ENCODE results near the gene ADIPOR1. TPM values are rescaled to one million over a fixed set of nuclear protein-coding genes. Genes with fewer than 3 reads are reported as not detected.
"Not testable (repeated sequence)": the region's sequence is repeated elsewhere in the genome, so short reads cannot be mapped to it uniquely, and the experiment has no call there.

The ADIPOR1 gene
- total RNA-seq, 1 donor from 2014 or later: 72.3 TPM

DNA sequence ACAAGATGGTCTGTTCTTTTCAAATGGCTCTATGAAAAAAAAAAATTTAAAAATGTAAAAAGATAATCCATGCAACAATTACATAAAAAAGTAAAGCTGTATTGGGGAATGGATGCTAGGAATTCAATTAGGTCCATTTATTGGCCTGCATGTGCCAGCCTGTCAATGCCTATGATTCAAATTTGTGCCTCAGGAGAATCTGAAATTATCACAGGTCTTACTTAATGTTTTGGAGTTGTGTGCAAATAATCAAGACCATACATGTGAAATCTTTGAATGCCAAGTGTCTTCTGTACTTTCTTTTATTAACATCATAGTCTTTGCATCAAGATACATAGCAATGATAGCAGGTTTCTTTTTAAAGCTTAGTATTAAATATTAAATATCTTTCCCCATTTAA is 17.6 kb downstream of the ADIPOR1 start:
- no peak overlapping the region for H3K4me3 Mint-ChIP-seq (ENCODE audit: unreplicated experiment)
- H3K9me3 Mint-ChIP-seq (ENCODE audit: unreplicated experiment): no peaks in the 10 kb centered on the region
- H3K27ac Mint-ChIP-seq (ENCODE audit: unreplicated experiment): no peak overlapping the region
- H3K36me3 Mint-ChIP-seq (ENCODE audit: unreplicated experiment): peaks cover 48% of the 10 kb centered on the region
- H3K27me3 Mint-ChIP-seq (ENCODE audit: unreplicated experiment): no peaks in the 10 kb centered on the region
- DNase-seq (ENCODE audit: extremely low spot score, unreplicated experiment): no peak
- no peaks in the 10 kb centered on the region for H3K4me1 Mint-ChIP-seq (ENCODE audit: unreplicated experiment)
- TF ChIP-seq, protein P1, sequence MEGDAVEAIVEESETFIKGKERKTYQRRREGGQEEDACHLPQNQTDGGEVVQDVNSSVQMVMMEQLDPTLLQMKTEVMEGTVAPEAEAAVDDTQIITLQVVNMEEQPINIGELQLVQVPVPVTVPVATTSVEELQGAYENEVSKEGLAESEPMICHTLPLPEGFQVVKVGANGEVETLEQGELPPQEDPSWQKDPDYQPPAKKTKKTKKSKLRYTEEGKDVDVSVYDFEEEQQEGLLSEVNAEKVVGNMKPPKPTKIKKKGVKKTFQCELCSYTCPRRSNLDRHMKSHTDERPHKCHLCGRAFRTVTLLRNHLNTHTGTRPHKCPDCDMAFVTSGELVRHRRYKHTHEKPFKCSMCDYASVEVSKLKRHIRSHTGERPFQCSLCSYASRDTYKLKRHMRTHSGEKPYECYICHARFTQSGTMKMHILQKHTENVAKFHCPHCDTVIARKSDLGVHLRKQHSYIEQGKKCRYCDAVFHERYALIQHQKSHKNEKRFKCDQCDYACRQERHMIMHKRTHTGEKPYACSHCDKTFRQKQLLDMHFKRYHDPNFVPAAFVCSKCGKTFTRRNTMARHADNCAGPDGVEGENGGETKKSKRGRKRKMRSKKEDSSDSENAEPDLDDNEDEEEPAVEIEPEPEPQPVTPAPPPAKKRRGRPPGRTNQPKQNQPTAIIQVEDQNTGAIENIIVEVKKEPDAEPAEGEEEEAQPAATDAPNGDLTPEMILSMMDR (IDR thresholded peaks at IDR 0.05): no peak

DNA sequence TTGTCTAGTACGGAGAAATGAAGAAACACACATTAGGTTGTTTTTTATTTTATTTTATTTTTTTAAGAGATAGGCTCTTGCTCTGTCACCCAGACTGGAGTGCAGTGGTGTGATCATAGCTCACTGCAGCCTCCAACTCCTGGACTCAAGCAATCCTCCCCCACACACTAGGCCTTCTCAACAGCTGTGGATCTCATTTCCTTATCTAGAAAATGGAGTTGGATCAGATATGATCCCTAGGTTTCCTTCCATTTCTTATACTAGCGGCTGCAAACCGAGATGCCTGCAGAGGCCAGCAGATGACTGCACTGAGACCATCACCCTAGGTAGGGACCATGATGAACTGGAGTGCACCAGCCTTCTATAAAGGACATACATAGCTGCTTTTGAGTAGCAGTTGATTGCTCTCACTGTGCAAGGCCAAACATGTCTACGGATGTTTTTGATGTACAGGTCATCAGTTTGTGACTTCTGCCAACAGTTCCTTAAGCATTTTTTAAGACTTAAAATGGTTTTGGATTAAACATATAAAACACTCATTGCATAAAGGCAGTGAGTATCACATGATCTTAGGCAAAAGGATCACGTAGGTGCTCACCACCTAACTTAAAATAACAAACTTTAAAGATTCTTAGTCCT is 19.7 kb downstream of the ADIPOR1 start:
- Mint-ChIP-seq H3K27me3 (ENCODE audit: unreplicated experiment) (peaks cover 17% of the 10 kb centered on the region), H3K36me3 (ENCODE audit: unreplicated experiment) (peaks cover 27% of the 10 kb centered on the region), H3K4me1 (ENCODE audit: unreplicated experiment) (no peaks in the 10 kb centered on the region)

DNA sequence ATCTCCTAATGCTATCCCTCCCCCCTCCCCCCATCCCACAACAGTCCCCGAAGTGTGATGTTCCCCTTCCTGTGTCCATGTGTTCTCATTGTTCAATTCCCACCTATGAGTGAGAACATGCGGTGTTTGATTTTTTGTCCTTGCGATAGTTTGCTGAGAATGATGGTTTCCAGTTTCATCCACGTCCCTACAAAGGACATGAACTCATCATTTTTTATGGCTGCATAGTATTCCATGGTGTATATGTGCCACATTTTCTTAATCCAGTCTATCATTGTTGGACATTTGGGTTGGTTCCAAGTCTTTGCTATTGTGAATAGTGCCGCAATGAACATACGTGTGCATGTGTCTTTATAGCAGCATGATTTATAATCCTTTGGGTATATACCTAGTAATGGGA is 21.7 kb downstream of the ADIPOR1 start:
- Mint-ChIP-seq H3K36me3 (ENCODE audit: unreplicated experiment) (peaks cover 16% of the 10 kb centered on the region), H3K9me3 (ENCODE audit: unreplicated experiment) (peaks cover 10% of the 10 kb centered on the region), H3K27me3 (ENCODE audit: unreplicated experiment) (peaks cover 23% of the 10 kb centered on the region)
- H3K4me1 Mint-ChIP-seq (ENCODE audit: unreplicated experiment); DNase-seq (ENCODE audit: extremely low spot score, unreplicated experiment); H3K4me3 Mint-ChIP-seq (ENCODE audit: unreplicated experiment); H3K27ac Mint-ChIP-seq (ENCODE audit: unreplicated experiment): not testable (repeated sequence)

More for the DNA sequence above, 19.7 kb downstream of the ADIPOR1 start:
- Mint-ChIP-seq H3K27ac (ENCODE audit: unreplicated experiment) (no peak overlapping the region), H3K9me3 (ENCODE audit: unreplicated experiment) (peaks cover 1% of the 10 kb centered on the region), H3K4me3 (ENCODE audit: unreplicated experiment) (no peak overlapping the region)
- TF ChIP-seq, protein P1 (IDR thresholded peaks at IDR 0.05): no peak
- no peak for DNase-seq (ENCODE audit: extremely low spot score, unreplicated experiment)

DNA sequence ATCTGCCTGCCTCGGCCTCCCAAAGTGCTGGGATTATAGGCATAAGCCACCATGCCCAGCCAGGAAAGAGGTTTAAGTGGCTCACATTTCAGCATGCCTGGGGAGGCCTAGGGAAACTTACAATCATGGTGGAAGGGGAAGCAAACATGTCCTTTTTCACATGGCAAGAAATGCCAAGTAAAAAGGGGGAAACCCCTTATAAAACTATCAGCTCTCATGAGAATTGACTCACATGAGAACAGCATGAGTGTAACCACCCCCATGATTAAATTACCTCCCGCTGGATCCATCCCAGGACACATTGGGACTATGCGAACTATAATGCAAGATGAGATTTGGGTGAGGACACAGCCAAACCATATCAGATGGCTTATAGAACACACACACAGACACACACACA is 22.3 kb downstream of the ADIPOR1 start:
- TF ChIP-seq, protein P1 (IDR thresholded peaks at IDR 0.05): no peak
- Mint-ChIP-seq H3K36me3 (ENCODE audit: unreplicated experiment) (peaks cover 10% of the 10 kb centered on the region), H3K27me3 (ENCODE audit: unreplicated experiment) (peaks cover 24% of the 10 kb centered on the region), H3K4me3 (ENCODE audit: unreplicated experiment) (no peak overlapping the region), H3K27ac (ENCODE audit: unreplicated experiment) (no peak overlapping the region), H3K9me3 (ENCODE audit: unreplicated experiment) (peaks cover 10% of the 10 kb centered on the region), H3K4me1 (ENCODE audit: unreplicated experiment) (no peaks in the 10 kb centered on the region)
- no peak for DNase-seq (ENCODE audit: extremely low spot score, unreplicated experiment)

DNA sequence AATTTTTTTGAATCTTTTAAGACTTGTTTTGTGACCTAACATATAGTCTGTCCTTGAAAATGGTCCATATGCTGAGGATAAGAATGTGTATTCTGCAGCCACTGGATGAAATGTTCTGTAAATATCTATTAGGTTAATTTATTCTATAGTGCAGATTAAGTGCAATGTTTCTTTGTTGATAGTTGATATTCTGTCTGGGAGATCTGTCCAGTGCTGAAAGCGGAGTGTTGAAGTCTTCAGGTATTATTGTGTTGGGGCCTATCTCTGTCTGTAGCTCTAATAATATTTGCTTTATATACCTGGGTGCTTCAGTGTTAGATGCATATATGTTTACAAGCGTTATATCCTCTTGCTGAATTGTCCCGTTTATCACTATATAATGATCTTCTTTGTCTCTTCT is 23.4 kb downstream of the ADIPOR1 start:
- Mint-ChIP-seq H3K36me3 (ENCODE audit: unreplicated experiment) (peaks cover 4% of the 10 kb centered on the region), H3K4me1 (ENCODE audit: unreplicated experiment) (no peaks in the 10 kb centered on the region), H3K27me3 (ENCODE audit: unreplicated experiment) (peaks cover 28% of the 10 kb centered on the region), H3K9me3 (ENCODE audit: unreplicated experiment) (peaks cover 10% of the 10 kb centered on the region), H3K4me3 (ENCODE audit: unreplicated experiment) (no peak overlapping the region), H3K27ac (ENCODE audit: unreplicated experiment) (no peak overlapping the region)
- TF ChIP-seq, protein P1 (IDR thresholded peaks at IDR 0.05): no peak
- DNase-seq (ENCODE audit: extremely low spot score, unreplicated experiment): no peak

All from osteocyte (in vitro differentiated cells).